KMS-11 (cell line): ENCODE results near the gene SLX4.
"Not testable (repeated sequence)": the region's sequence is repeated elsewhere in the genome, so short reads cannot be mapped to it uniquely, and the experiment has no call there.

Experiments used
- H2AFZ ChIP-seq: fragments of 200-600 bp; sonication (generic); 2 replicates; pipeline ENCODE4 v1.6.1; 2016; ENCODE audit warnings: antibody characterized with exemption, mixed run types, low read depth
- H3K27ac ChIP-seq: fragments of 200-600 bp; sonication (generic); 2 replicates; pipeline ENCODE4 v1.6.1; 2016; ENCODE audit warnings: mild to moderate bottlenecking, mixed run types
- H3K27me3 ChIP-seq: fragments of 200-600 bp; sonication (generic); 2 replicates; pipeline ENCODE4 v1.6.1; 2017; ENCODE audit warnings: mild to moderate bottlenecking, low read depth, mixed run types, moderate library complexity; ENCODE audit not compliant: insufficient read depth
- H3K36me3 ChIP-seq: fragments of 200-600 bp; sonication (generic); 2 replicates; pipeline ENCODE4 v1.6.1; 2017; ENCODE audit warnings: mild to moderate bottlenecking, mixed run types; ENCODE audit not compliant: insufficient read depth
- H3K4me1 ChIP-seq: fragments of 200-600 bp; sonication (generic); 2 replicates; pipeline ENCODE4 v1.6.1; 2016; ENCODE audit warnings: mild to moderate bottlenecking, low read depth, mixed run types; ENCODE audit not compliant: poor library complexity, severe bottlenecking
- H3K4me2 ChIP-seq: fragments of 200-600 bp; sonication (generic); 2 replicates; pipeline ENCODE4 v1.7.0; 2016; ENCODE audit warnings: mild to moderate bottlenecking, mixed run types
- H3K4me3 ChIP-seq: fragments of 200-600 bp; sonication (generic); IDR thresholded peaks from 2 replicates; pipeline ENCODE4 v1.6.1; 2017; ENCODE audit warnings: low read depth, low read length, mixed read lengths; ENCODE audit not compliant: insufficient read depth
- H3K79me2 ChIP-seq: fragments of 200-600 bp; sonication (generic); 2 replicates; pipeline ENCODE4 v1.6.1; 2016; ENCODE audit warnings: low read depth, mixed run types; ENCODE audit not compliant: insufficient read depth
- H3K9ac ChIP-seq: fragments of 200-600 bp; sonication (generic); 2 replicates; pipeline ENCODE4 v1.6.1; 2016; ENCODE audit warnings: mild to moderate bottlenecking, mixed run types
- H4K20me1 ChIP-seq: fragments of 200-600 bp; sonication (generic); 2 replicates; pipeline ENCODE4 v1.6.1; 2016; ENCODE audit warnings: mild to moderate bottlenecking, mixed run types; ENCODE audit not compliant: insufficient read depth
- TF ChIP-seq, protein P1 (sequence below): fragments of 200-600 bp; sonication (generic); conservative IDR thresholded peaks from 2 replicates; pipeline ENCODE4 v1.6.1; 2017; ENCODE audit warnings: low read depth, mild to moderate bottlenecking, antibody characterized with exemption, low read length, moderate library complexity, mixed read lengths

The SLX4 gene

GRCh38 chr16:3612510-3613466, 1.4 kb upstream of the SLX4 start:
- H4K20me1 ChIP-seq, result no peaks in the 10 kb centered on the region
- no peak overlapping the region for H2AFZ ChIP-seq
- H3K36me3 ChIP-seq, result no peaks in the 10 kb centered on the region
- TF ChIP-seq, protein P1, sequence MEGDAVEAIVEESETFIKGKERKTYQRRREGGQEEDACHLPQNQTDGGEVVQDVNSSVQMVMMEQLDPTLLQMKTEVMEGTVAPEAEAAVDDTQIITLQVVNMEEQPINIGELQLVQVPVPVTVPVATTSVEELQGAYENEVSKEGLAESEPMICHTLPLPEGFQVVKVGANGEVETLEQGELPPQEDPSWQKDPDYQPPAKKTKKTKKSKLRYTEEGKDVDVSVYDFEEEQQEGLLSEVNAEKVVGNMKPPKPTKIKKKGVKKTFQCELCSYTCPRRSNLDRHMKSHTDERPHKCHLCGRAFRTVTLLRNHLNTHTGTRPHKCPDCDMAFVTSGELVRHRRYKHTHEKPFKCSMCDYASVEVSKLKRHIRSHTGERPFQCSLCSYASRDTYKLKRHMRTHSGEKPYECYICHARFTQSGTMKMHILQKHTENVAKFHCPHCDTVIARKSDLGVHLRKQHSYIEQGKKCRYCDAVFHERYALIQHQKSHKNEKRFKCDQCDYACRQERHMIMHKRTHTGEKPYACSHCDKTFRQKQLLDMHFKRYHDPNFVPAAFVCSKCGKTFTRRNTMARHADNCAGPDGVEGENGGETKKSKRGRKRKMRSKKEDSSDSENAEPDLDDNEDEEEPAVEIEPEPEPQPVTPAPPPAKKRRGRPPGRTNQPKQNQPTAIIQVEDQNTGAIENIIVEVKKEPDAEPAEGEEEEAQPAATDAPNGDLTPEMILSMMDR, result no peak
- peaks cover 16% of the 10 kb centered on the region for H3K4me1 ChIP-seq
- no peak overlapping the region; the same call in 1 of the 2 replicates for H3K9ac ChIP-seq
- no peaks in the 10 kb centered on the region for H3K27me3 ChIP-seq
- no peak overlapping the region for H3K4me3 ChIP-seq
- no peak overlapping the region; the same call in 1 of the 2 replicates for H3K27ac ChIP-seq
- H3K4me2 ChIP-seq, result peak overlapping the region; percentile 66
- peaks cover 41% of the 10 kb centered on the region; the same call in 1 of the 2 replicates for H3K79me2 ChIP-seq

DNA sequence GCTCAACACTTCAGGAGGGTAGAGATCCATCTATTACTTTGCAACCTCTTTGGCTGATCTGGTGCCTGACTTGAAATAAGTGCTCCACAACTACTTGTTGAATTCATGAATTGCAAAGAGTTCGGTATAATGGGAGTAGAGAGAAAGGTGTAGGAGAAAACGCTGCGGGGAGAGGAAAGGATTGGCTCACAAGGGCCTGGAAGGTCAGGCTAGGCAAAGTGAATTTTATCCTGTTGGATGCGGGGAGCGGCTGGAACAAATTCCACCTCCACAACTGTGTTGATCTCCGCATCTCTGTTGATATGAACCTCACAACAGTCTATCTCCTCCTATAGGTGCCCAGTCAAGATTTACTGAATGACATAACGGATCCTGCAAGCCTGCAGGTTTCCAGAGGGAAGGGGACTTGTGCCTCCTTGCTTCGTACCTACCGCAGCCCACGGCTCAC, 684 bp downstream of the SLX4 start:
- Histone ChIP-seq H3K27me3 (no peaks in the 10 kb centered on the region), H4K20me1 (no peaks in the 10 kb centered on the region), H3K9ac (peak overlapping the region; percentile 65), H3K4me1 (peaks cover 16% of the 10 kb centered on the region), H3K36me3 (no peaks in the 10 kb centered on the region), H3K27ac (no peak overlapping the region; the same call in 1 of the 2 replicates), H3K4me3 (no peak overlapping the region), H3K79me2 (peaks cover 36% of the 10 kb centered on the region; the same call in 1 of the 2 replicates), H2AFZ (peak overlapping the region; percentile 95), H3K4me2 (peak overlapping the region; percentile 72)
- TF ChIP-seq, protein P1, result no peak

DNA sequence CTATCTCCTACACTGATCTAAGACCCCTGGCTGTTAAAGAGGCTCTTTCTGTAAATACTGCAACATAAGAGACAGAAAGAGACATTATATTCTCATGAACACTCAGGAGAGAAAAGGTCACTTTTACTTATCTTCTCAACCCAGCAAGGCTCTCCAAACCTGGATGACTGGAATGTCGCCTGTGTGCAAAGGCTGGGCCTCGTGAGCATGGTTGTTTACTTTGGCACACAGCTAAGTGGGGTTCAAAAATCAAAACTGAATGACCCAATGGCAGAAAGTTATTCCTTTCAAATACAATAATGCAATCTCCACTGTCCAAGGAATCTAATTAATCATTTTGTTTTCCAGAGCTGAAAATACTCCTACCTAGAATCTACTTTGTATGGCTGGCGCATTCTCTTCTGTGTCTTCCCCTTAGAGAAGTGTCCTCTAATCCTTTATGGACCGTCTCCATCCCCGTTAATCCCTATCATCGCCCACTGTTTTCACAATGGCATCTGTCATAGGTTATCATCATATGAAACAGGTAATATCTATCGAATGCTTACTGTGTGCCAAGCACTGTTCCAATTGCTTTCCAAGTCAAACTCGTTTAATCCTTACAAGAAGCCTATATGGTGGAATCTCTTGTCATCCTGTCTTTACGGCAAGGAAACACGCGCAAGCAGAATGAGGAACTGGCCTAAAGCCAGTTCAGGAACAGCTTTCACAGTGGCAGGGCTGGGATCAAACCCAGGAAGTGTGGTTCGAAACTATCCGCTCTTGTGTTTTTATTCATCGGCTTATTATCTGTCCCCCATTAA, 1.3 kb downstream of the SLX4 start:
- Histone ChIP-seq H3K9ac (no peak overlapping the region), H3K4me2 (peak overlapping the region; percentile 72), H3K36me3 (no peaks in the 10 kb centered on the region), H3K4me3 (no peak overlapping the region), H3K4me1 (peaks cover 16% of the 10 kb centered on the region), H3K27me3 (no peaks in the 10 kb centered on the region), H3K27ac (no peak overlapping the region), H4K20me1 (no peaks in the 10 kb centered on the region), H2AFZ (no peak overlapping the region), H3K79me2 (peaks cover 32% of the 10 kb centered on the region; the same call in 1 of the 2 replicates)
- TF ChIP-seq, protein P1, result no peak

DNA sequence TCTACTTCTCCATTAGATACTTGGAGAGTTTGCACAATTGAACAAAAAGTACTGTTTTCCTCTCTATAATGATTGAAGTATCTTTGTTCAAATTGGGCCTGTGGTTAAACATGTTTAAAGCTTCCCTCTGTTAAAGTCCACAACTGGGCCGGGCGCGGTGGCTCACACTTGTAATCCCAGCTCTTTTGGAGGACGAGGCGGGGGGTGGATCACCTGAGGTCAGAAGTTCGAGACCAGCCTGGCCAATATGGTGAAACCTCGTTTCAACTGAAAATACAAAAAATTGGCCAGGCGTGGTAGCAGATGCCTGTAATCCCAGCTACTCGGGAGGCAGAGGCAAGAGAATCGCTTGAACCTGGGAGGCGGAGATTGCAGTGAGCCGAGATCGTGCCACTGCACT, 2.4 kb downstream of the SLX4 start:
- not testable (repeated sequence) for H3K9ac ChIP-seq, H3K27me3 ChIP-seq, H4K20me1 ChIP-seq, H2AFZ ChIP-seq, H3K36me3 ChIP-seq, H3K4me2 ChIP-seq, H3K4me3 ChIP-seq, H3K27ac ChIP-seq
- peaks cover 16% of the 10 kb centered on the region for H3K4me1 ChIP-seq
- H3K79me2 ChIP-seq, result peaks cover 24% of the 10 kb centered on the region; the same call in 1 of the 2 replicates
